ENCODE results near the gene NPY.

GRCh38 chr7:24249266-24249665 is 34.7 kb upstream of the NPY start:
- no peak for TF ChIP-seq E2F6 (IDR thresholded peaks at IDR 0.05)
- TF ChIP-seq BRCA1 (IDR thresholded peaks at IDR 0.05; ENCODE audit: low read depth, low read length), result no peak

Measured in H1 (cell line).